Ishikawa (cell line): ENCODE data around the gene NAV2.

ENCODE experiments used
- CREB1 ChIP-seq: IDR thresholded peaks from 2 replicates; pipeline ENCODE4 v1.6.1; 2012; ENCODE audit warnings: low read depth
- YY1 ChIP-seq: IDR thresholded peaks from 2 replicates; pipeline ENCODE4 v1.6.1; 2012; ENCODE audit warnings: low read depth

- TF ChIP-seq YY1 (no peak), CREB1 (no peak)
These were observed 104.7 kb downstream of the NAV2 start for GRCh38 chr11:19817265-19817851.
